SH-SY5Y (cell line): ENCODE data around the gene SLC38A11.

Source experiments
- GATA2 ChIP-seq: IDR thresholded peaks from 2 replicates; pipeline ENCODE4 v1.6.1; 2011; ENCODE audit warnings: mild to moderate bottlenecking, low read depth, low read length
- GATA3 ChIP-seq: IDR thresholded peaks from 2 replicates; pipeline ENCODE4 v1.6.1; 2011; ENCODE audit warnings: low read depth, mild to moderate bottlenecking, low read length, moderate library complexity

- TF ChIP-seq GATA3 (no peak), GATA2 (no peak)
These were observed 20.6 kb upstream of the SLC38A11 start for GRCh38 chr2:164975891-164976290.
